Activated CD4-positive, alpha-beta T cell treated with anti-CD3 and anti-CD28 coated beads, Interleukin-2, amount 50 U/mL, for 1 hour (primary cell): ENCODE data around the gene POLD3.
"Not testable (repeated sequence)": the region's sequence is repeated elsewhere in the genome, so short reads cannot be mapped to it uniquely, and the experiment has no call there.

ENCODE experiments used
- DNase-seq: peaks from one replicate; pipeline ENCODE4 v3.0.0-alpha.2; 2020

The POLD3 gene

DNA sequence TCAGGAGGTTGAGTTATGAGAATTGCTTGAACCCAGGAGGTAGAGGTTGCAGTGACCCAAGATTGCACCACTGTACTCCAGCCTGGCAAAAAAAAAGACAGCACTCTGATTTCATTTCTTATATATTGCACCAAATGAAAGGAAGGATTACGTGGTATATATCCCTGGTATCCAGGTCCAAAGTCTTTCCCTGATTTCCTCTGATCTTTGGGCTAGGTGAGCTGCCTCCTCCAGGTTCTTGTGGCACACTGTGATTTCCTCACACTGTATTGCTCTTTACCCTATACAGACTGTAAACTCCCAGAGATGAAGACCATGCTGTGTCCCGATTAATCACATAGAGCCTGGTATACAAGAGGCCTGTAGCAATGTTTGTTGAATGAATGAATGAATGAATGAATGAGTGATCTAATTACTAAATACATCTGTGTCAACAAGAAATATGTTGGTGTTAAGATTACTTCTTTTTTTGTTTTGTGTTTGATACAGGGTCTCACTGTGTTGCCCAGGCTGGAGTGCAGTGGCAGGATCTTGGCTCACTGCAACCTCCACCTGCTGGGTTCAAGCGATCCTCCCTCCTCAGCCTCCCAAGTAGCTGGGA is 9.3 kb upstream of the POLD3 start:
- no peak for DNase-seq

DNA sequence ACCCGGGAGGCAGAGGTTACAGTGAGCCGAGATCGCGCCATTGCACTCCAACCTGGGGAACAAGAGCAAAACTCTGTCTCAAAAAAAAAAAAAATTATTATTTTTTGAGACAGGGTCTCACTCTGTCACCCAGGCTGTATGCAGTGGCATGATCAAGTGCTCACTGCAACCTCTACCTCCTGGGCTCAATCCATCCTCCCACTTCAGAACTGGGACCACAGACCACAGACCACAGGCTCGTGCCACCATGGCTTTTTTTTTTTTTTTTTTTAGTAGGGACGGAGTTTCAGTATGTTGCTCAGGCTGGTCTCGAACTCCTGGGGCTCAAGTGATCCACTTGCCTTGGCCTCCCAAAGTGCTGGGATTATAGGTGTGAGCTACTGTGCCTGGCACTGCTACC is 1.9 kb upstream of the POLD3 start:
- not testable (repeated sequence) for DNase-seq

DNA sequence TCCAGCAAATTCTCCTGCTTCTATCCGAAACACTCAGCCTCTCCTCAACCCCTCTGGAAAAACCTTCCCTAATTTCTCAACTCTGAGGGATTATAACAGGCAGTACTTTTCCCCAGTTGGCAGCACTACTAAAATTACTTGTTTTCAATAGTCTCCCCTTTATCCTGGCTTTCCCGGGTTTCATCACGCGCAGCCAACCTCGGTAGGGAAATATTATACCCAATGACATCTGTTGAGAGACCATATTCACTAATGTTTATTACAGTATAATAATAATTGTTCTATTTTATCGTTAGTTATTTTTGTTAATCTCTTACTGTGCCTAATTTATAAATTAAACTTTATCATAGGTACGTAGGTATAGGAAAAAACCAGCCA is 330 bp upstream of the POLD3 start:
- DNase-seq: no peak

DNA sequence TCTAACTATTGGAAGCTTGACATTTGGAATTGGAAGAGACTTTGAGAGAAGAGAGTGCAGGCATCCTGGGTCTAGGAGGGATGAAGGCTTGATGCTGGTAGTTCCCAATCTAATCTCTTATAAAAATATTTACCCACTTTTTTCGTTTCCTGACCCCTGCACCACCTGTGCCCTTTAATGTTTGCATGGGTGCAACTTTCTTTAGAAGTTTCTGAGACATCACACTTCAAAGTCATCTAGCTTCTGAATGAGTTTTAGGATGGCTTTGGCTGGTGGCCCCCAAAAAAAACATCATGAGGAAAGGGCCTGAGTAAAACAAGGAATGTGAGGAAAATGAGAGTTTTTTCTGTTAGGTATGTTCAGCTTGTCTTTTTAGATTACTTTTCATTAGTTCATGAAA is 1.1 kb downstream of the POLD3 start:
- DNase-seq: no peak

DNA sequence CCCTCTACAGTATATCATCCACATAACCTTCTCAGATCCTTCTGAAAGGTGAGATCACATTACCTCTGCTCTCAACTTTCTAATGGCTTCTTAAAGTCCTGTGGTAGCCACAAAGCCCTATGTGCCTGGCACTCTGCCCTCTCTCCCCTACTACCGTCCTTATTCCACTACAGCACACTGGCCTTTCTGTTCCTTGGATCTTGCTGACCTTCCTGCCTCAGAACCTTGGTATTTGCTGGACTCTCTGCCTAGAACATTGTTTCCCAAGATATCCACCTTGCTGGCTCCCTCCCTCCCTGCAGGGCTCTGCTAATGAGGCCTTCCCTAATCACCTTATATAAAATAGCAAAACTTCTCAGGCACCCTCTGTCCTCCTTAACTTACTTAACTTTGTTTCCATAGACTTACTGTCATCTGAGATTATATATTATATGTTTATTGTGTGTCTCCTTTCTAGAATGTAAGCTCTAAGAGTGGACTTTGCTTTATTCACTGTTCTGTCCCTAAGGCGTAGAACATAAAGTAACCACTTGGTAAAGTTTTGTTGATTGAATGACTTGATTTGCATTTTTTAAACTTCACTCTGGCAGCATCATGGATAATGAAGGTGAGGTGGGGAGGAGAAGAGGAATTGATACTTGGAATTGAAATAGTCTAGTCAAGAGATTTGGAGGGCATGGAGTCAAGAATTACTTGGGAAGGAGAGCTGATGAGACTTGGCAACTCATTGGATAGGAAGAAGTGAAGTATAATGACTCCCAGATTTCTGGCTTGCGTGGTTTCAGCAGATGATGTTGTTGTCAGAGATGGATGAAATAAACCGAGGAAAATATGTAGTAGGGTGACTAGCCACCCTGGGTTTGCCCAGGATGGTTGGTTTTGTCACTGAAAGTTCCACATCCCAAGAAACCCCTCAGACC is 10.5 kb downstream of the POLD3 start:
- no peak for DNase-seq

DNA sequence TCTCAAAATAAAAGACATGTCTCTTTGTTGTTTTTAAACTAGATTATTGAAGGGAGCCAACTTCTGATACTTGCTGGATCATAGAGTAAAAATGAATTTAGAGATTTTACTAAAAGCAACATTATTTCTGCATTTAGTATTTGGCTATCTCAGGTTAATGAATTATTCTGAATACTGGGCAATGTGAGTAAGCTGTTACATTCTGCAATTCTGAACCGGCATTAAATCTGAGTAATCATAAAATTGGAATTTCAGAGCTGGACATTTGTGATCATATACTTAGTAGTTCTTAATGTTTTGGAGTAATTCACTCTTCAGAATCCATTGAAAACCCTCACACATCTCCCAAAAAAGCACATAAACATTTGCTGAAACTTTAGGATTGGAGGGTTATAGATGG is 11.5 kb downstream of the POLD3 start:
- DNase-seq: no peak

DNA sequence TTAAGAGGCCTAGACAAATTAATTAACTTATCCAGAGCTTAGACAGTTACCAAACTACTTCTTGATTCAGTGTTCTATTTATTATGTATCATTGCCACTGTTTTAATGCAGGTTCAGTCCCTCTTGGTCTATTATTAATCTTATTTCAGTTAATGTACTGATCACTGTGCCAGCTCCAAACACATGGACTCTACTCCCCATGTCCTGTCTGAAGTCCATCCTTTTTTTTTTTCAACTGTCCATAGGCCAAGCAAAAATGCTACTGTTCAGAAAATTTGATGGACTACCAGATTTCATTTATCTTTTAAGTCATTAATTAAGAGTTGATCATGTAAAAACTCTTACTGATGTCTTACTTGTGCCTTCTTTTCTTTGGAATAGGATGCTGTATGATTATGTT is 11.9 kb downstream of the POLD3 start:
- no peak for DNase-seq

DNA sequence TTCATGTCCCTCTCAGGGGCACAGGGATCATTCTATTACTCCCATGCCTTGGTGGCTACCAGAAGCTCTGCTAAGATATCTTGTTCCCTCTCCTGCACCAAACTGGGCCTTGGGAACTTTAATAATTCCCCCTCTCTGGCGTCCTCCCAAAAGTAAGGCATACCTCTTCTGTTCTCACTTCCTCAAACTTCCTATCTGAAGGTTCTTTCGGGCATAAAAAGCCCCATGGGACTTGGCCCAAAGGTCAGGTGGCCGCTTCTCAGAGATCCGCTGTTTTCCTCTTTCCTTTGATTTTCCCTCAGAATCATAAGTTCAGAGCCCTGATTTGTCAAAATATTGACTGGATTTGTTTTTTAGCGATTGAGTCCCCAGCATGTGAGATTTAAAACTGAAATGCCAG is 13.0 kb downstream of the POLD3 start:
- DNase-seq: no peak

DNA sequence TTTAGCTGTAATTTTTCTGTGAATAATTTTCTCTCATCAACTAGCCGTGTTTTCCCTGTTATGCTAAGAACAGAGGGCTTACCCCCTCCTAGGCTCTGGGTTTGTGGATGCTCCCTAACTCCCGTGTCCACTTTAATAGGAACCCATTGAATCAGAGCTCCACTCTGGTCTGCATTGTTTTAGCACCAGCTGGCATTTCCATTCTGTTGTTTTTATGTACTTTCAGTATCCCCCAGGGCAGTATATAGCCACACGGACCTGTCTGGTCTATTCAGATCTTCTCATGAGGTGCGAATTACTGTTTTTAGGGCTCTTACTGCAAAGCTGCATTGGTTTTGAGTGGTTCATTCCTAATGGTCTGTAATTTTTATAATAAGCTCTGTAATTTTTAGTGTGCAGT is 16.0 kb downstream of the POLD3 start:
- no peak for DNase-seq

DNA sequence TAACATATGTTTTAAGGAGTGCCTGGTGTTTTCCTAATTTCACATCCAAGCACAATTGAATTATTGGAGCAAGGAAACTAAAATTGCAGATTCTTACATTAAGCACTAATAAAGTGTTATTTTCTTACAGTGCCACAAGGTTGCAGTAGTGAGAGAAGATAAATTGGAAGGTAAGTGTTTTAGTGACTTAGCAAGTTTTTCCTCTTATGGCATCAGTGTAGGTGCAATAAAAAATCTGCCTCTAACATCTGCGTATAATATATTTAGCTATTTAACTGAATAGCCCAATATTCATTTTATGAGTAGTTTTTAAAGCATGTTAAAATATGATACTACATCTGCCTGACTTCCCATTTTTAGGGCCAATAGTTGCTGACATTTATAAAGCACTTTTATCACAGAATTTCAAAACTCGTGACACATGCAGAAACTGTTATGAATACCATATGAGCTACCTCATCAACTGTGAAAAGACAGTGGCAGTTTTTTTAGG is 19.0 kb downstream of the POLD3 start:
- DNase-seq: no peak

DNA sequence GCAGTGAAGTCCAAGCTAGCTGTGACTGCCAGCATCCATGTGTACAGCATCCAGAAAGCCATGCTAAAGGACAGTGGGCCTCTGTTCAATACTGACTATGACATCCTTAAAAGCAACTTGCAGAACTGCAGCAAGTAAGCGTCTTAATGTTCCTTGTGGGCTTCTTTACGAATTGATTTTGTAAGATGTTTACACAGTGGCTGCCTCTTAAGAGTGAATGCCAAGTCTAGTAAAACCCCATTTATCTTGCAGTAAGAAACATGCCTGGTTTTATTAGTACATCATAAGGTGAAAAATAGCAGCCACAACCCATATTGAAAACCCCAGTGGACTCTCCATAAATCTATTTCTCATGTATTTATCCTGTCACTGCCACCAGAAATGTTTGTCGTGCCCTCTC is 20.5 kb downstream of the POLD3 start:
- DNase-seq: no peak

DNA sequence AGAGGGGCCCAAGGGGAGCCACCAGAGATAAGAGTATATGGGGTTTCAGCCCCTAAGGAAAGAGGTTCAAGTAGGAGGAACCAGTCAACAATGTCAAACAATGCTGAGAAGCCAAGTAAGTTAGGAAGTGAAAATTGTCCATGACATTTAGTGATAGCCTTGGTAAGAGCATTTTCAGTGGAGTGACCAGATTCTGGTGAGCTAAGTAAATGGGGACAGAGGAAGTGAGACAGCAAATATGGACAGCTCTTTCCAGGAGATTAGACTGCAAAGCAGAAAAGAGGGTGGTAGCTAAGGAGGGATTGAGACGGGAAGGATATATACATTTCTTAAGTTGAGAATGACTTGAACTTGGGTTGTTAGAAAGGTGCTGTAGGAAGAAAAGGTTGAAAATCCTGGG is 22.9 kb downstream of the POLD3 start:
- DNase-seq: no peak

DNA sequence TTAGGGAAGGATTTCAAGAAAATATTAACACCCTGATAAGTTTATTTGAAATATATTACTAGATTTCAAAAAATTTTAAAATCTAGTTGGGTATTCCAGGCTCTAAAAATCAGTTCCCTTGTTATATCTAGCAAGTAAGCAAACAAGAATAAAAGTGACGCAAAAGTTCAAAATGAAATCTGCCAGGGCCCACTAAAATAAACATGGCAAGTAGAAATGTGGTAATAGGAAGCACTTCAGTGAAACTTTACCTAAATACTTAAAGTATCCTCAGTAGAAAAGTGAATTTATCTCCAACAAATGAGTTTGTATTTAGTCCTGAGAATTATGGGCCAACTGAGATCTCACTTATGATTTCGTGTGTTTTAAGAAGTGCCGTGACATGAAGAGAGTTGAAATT is 23.6 kb downstream of the POLD3 start:
- no peak for DNase-seq

DNA sequence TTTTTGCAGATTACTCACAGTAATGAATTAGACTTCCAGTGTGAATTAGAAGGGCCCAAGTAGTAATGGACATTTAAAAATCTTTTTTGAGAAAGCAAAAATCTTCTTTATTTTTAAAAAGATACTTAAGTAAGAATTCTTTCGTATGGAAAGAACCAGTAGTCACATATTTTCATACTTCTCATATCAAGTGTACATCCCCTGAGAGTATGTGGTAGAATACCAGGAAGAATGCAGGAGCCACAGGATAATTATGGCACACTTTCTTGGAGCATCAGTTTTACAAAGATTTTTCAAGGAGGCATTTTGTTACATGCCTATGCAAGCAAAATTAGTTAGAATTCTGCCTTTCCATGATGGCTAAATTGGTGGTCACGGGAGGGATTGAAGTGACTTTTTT is 28.1 kb downstream of the POLD3 start:
- DNase-seq: no peak

DNA sequence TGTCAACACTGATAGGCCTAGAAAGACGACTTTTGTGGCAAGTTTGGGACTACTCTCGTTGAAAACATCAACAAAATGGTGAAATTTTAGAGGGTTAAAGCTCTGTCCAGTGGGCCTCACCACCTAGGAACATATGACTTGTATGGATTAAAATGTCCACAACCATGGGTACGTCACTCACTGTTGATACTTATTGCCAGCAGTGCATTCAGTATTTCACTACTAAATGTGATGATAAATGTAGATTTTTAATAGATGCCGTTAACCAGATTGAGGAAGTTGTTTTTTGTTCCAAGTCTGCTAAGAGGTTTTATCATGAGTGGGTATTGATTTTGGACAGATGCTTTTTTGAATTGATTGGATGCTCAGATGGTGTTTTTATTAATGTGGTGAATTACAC is 33.7 kb downstream of the POLD3 start:
- no peak for DNase-seq

DNA sequence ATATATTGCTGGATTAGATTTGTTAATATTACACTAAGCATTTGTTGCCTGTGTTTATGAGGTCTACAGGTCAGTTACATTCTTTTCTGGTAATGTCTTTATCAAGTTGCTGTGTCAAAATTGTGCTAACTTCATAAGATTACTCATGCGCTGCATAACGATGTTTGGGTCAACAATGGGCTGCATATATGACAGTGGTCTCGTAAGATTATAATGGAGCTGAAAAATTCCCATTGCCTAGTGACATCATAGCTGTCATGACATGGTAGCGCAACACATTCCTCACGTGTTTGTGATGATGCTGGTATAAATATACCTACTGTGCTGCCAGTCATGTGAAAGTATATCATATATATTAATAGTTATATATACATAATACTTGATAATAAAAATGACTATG is 34.2 kb downstream of the POLD3 start:
- DNase-seq: no peak

DNA sequence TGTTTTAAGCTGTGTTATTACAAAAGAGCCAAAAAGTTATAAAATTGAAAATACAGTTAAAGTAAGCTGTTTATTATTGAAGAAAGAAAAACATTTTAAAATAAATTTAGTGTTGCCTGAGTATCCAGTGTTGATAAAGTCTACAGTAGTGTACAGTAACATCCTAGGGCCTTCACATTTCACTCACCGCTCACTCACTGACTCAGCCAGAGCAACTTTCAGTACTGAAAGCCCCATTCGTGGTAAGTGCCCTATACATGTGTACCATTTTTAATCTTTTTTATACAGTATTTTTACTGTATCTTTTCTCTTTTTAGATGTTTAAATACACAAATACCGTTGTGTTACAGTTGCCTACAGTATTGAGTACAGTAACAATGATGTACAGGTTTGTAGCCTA is 35.0 kb downstream of the POLD3 start:
- no peak for DNase-seq

DNA sequence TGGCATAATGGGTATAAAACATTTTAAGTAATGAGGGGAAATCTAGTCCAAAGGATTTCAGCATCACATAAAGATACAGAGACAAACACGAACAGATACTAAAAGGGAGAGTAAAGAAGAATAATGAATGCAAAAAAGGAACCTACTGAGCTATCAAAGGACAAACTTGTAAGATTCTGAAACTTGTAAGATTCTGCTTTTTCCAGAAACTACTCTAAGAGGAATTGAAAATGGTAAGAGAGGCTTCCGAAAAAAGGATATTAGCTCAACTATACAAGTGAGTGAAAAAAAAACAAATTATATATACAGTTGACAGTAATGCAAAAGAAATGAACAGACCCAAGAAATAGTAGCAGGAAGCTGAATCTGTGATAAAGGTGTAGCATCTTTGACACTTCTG is 37.7 kb downstream of the POLD3 start:
- DNase-seq: no peak

DNA sequence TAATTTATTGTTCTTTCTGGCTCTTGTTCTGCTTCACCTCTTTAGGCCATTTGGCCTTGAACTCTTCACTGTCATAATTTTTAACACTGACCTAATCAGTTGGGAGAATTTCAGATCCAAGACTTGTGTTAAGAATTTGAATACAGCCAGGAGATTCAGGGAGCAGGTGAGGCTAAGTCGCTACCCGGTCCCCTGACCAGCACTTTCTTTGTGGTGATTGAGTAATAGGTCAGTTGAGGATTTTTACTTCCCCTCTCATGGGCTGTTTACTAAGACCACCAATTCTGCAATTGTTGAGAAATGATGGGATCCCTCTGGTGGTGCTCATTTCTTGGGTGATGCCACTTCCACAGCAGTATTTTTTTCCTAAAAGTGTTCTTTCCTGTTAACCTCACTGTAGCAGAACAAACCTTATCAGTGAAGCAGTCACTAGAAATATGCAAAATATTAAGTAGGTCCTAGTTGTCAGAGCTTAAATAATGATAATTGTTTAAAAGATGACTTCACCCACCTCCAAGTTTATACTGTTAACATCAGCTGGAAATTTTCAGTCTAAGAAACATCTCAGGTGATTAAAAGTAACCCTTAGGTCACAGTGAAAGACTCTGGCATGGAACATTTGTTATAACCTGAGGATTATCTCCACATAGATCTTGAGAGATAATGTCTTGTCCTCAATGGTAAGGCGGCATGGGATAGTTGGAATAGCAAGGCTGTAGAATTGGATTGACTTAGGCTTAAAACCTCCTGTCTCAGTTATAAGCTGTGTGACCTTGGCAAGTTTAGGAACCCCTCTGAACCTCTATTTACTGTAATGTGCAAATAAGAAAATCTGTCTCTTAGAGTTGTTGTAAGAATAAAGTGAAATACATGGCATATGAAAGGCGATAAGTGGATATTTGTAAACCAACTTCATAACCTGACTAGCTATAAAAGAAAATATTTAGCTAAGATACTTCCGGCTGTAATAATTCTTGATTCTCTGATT is 41.3 kb downstream of the POLD3 start:
- no peak for DNase-seq

DNA sequence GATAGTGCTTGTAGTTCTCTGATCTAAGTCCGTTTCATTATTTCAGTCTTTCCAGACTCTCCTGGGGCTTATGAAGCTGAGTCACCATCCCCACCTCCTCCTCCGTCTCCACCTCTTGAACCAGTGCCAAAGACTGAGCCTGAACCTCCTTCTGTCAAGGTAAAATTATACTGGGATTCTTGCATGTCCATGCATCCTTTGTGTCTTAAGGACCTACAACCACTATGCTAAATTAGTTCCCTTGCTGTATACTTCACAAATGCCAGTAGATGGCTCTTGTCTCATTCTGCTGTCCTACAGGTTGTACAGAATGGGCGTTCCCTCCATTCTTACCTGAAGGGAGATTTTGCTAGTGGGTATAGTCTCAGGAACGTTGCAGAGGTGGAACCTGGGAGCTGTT is 42.2 kb downstream of the POLD3 start:
- DNase-seq: no peak

DNA sequence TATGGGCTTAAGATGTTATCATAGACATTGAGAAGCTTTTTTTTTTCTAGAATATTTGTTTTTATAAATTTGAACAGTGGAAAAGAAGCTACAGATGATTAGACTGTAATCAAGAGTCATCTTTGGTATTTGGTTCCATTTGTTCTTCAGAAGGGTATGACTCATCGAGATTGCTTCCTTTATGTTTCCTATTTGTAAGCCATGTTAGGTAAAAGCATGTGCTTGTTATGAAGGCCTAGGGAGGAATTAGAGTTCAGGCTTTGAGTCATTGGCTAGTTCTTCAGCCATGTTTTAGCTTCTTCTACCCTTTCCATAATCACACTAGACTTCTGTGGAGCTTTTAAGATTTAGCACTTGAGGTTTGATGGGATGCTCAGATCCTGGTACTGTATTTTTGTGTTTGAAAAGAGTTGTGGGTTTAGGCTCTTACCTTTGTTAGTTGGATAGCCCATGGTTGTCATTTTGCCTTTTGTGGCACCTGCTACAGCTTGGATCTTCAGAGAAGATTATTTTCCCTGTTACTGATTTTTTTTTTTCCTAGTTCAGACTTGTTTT is 44.3 kb downstream of the POLD3 start:
- DNase-seq: no peak

DNA sequence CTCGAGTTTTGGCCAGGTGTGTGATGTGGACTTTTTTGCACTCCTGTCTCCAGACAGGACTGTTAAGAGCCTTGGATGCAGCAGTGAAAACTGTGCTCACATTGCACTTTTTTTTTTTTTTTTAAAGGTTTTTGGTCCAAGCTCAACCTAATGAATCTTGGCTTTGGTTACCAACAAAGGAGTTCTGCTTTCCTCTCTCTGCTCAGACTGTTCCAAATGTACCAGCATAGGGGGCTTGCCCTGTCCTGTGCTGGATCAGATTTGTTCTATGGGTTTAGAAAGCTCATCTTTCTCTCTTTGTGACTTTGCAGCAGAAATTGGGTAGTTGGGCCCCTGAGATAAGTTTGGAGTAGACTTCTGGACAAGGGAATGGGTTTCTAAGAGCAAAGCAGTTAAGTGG is 45.3 kb downstream of the POLD3 start:
- DNase-seq: no peak

DNA sequence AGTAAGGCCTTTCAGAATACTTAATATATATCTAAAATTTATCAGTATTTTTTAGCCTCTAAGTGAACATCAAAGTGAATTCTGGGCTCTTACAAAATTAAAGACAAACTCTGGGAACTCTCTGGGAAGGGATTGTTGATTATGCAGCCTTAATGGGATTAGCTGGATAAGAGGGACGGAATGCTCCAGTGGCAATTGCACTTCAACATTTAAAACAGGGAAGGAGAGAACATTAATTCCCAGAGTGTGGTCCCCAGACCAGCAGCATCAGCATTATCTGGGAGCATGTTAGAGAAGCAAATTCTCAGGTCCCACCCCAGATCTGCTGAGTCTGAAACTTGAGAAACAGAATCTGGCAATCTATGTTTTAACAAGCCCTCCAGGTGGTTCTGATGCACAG is 46.5 kb downstream of the POLD3 start:
- no peak for DNase-seq
